GM21737 (cell line): ENCODE data around the gene CD44.

Source experiments
- ATAC-seq: cut with Tn5 transposase; IDR thresholded peaks from one replicate; pipeline ENCODE4 v1.9.1; 2021; ENCODE audit warnings: mild to moderate bottlenecking, moderate library complexity; ENCODE audit not compliant: unreplicated experiment

CD44 gene

GRCh38 chr11:35111161-35112055, 27.6 kb upstream of the CD44 start:
- no peak for ATAC-seq

- no peak for ATAC-seq
Measured at GRCh38 chr11:35112056-35112845, 26.7 kb upstream of the CD44 start.

- no peak for ATAC-seq
Measured at GRCh38 chr11:35112846-35113105, 26.2 kb upstream of the CD44 start.

- ATAC-seq = no peak
Measured at GRCh38 chr11:35114906-35115687, 23.9 kb upstream of the CD44 start.

- ATAC-seq = no peak
Measured at GRCh38 chr11:35115688-35116030, 23.3 kb upstream of the CD44 start.

- ATAC-seq = no peak
Measured at GRCh38 chr11:35116245-35116644, 22.7 kb upstream of the CD44 start.

GRCh38 chr11:35116762-35117640, 22.0 kb upstream of the CD44 start:
- ATAC-seq = no peak

- peak; percentile 74 for ATAC-seq
Measured at GRCh38 chr11:35118906-35119305, 20.1 kb upstream of the CD44 start.

- no peak for ATAC-seq
Measured at GRCh38 chr11:35121326-35121865, 17.6 kb upstream of the CD44 start.

- no peak for ATAC-seq
Measured at GRCh38 chr11:35122308-35122707, 16.7 kb upstream of the CD44 start.

- peak; percentile 53 for ATAC-seq
Measured at GRCh38 chr11:35126000-35126878, 12.7 kb upstream of the CD44 start.

- no peak for ATAC-seq
Measured at GRCh38 chr11:35126879-35127581, 11.9 kb upstream of the CD44 start.

GRCh38 chr11:35127619-35128018, 11.4 kb upstream of the CD44 start:
- no peak for ATAC-seq

GRCh38 chr11:35131094-35131493, 7.9 kb upstream of the CD44 start:
- ATAC-seq = no peak

- ATAC-seq = no peak
Measured at GRCh38 chr11:35131886-35132285, 7.1 kb upstream of the CD44 start.

GRCh38 chr11:35133656-35134055, 5.3 kb upstream of the CD44 start:
- ATAC-seq = no peak

GRCh38 chr11:35134403-35135148, 4.4 kb upstream of the CD44 start:
- ATAC-seq = no peak

- no peak for ATAC-seq
Measured at GRCh38 chr11:35135222-35135621, 3.7 kb upstream of the CD44 start.
